A172 (cell line): Measurements from ENCODE around the gene PRICKLE4. TPM values are rescaled to one million over a fixed set of nuclear protein-coding genes. Genes with fewer than 3 reads are reported as not detected.
A peak's percentile ranks its signal among the peaks of the same experiment; 100 is the strongest.

Source experiments
- DNase-seq: peaks from one replicate; pipeline ENCODE4 v3.0.0-alpha.2; 2015; ENCODE audit warnings: low spot score
- total RNA-seq: library from RNA; depleted of rRNA; stranded (reverse); fragments of >200 nt; shearing (Covaris generic); gene quantifications from 2 replicates; pipeline ENCODE4 v1.2.3, GENCODE V29; 2014; rRNA removed

Gene PRICKLE4, protein sequence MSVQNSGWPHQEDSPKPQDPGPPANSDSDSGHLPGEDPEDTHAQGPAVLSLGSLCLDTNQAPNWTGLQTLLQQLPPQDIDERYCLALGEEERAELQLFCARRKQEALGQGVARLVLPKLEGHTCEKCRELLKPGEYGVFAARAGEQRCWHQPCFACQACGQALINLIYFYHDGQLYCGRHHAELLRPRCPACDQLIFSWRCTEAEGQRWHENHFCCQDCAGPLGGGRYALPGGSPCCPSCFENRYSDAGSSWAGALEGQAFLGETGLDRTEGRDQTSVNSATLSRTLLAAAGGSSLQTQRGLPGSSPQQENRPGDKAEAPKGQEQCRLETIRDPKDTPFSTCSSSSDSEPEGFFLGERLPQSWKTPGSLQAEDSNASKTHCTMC
- total RNA-seq, result not detected in 2 replicates

DNA sequence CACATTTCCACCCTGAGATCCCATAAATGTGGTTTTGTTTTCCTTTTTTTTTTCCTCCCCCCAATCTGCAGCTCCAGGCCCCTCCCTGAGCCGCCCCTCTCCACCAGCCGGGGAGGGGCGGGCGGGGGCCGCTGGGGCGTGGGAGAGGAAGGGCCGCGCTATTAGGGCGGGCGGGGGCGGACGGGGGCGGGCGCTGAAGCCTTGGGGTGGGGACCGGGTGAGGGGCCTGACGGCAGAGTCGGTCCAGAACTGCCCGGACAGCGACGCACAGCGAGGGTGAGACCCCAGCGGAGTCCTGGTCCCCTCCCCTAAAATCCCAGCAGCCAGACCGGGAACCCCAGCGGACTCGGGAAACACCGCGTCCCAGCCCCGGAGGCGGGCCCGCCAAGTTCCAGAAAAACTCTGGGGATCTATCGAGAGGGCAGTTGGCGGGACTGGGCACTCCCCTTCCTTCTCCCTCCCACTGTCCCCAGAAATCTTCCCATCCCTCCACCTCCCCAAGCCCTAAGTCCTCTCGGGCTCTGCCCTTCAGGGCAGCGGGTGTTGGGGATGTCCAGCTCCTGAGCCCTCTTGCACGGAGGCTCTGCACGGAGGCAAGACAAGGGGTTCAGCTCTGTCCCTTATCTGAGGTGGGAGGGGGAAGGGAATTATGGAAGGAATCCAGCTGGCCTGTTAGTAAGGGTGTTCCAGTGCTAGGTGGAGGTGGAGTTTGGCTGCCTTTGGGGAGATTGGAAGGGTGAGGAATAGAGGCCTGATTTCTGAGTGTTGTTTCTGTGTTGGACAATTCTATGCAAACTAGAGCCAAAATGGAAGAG lies at the start of gene PRICKLE4:
Gene PRICKLE4, plus strand, starts transcription at position 232 of the 815 bp plus-strand sequence. CDS start 2,692 bp downstream, outside the sequence.
- peak; percentile 49 for DNase-seq

DNA sequence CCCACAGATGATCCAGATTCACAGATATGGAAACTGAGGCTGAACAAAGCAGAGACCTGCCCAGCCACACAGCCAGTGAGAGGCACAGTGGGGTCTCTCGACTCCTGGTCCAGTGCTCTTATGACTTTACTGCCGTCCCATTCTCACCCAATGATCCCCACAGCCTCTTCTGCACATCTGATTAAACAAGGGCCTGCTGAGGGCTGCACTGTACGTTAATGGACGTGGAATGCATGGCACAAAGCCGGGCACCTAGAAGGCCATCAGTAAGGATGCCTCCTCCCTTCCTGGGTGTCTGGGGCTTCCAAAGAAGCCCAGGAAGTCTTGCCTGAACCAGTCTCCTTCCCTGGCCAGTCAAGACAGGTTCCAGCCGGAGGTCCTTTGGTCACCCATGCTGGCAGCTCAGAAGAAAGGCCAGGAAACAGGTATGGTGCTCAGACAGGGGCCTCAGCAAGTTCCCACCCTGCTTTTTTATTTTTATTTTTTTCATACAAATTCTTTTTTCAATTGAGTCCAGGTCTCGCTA lies 49.0 kb upstream of the PRICKLE4 start:
- no peak for DNase-seq

DNA sequence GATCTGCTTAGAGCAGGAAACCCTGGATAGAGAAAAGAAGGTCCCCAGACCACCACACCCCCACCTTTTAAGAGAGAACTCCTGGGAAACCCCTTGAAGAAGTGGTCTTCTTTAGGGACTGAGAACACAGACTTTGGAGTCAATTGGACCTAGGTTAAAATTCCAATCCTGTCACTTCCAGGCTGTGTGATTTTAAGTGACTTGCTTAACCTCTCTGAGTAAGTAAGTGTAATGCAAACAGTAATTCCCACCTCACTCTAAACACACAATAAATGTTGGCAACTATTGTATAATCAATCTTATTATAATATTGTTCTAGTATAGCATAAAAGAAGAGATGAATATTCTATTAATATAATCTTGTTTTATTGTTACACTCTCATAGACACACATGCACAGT lies 48.4 kb upstream of the PRICKLE4 start:
- DNase-seq, result no peak

DNA sequence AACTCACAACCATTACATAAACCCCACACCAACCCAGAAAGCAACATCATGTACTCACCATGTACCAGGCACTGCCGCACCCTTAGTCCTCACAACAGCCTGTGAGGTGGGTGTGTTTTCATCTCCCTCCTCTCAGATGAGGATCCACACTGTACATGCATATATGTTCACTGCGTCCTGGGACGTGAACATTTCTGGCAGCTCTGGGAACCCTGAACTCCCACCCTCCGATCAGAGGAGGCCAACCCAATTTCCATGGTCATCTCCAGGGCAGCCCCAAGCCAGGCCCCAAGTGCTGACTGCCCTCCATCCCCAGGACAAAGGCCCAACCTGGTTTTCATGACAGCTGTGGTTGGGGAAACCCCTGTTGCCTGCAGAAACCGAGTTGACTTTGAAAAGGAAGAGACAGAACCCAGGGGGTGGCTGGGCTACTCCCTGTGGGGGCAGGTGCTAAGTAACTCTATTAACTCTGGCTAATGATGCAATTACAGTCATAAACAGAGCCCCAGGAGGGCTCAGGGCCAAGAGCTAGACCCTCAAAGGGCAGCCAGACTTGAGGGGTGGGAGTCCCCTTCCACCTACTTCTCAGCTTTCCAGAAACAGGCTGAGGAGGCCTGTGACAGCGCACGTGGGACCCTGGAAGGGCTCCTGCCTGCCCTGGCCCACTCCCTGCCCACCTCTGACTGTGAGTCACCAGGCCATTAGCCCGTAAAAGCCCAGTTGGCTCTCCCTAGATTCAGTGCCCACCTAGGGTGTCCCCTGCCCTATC lies 47.8 kb upstream of the PRICKLE4 start:
- DNase-seq, result no peak

DNA sequence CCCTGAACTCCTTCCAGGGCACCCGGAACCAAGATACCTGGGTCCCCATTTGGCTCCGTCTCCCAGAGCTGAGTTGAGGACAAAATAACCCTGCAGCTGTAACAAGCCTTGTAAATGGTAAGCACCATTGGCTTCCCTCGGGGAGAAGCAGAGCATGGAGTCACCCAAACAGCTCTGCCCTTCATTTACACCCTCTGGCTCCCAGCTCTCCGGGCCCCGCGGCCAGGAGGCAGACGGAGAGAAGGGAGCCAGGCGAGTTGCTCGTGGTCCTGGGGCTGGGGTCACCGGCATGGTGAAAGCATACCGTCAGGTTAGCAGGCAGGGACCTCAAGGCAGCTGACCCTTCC lies 47.2 kb upstream of the PRICKLE4 start:
- DNase-seq, result no peak

DNA sequence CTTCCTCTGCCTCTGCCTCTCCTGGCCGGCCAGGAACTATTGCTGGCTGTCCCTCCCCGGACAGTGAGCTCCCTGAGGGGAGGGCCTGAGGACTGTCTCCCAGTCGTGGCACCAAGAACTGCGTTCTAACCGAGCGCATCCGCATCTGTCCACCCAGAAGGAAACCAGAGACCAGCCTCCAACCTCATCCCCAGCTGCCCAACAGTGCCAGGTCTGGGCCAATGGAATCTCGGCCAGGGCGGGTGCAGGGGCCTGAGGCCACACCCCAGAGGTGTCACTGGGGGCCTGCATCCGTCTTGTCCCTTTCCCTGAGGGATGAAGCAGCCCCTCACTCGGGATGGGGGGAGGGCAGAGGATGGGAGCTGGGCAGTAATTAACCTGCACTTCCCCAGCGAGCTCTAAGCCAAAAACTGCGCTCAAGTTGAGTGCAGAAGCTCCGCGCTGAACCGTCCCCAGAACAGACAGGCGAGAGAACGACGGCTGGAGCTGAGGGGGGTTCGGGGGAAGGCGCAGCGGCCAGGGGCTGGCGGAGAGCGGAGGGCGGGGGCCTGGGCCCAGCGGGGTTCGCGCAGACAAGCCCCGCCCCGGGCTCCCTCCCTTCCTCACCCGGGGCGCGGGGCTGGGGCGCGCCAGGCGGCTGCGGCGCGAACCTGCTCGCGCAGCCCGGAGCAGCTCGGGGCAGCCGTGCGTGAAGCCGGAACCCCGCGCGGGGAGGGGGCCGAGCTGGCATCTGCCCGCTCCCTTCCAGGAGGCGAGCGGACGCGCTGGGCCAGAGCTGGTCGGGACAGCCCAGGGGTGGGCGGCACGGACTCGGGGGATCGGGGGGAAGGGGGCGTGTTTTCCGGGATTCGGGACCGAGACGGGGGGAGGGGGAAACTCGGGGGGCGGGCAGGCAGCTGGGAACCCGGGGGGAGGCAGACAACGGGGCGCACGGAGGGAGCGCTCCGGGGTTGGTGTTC lies 46.6 kb upstream of the PRICKLE4 start:
- peak; percentile 67 for DNase-seq

DNA sequence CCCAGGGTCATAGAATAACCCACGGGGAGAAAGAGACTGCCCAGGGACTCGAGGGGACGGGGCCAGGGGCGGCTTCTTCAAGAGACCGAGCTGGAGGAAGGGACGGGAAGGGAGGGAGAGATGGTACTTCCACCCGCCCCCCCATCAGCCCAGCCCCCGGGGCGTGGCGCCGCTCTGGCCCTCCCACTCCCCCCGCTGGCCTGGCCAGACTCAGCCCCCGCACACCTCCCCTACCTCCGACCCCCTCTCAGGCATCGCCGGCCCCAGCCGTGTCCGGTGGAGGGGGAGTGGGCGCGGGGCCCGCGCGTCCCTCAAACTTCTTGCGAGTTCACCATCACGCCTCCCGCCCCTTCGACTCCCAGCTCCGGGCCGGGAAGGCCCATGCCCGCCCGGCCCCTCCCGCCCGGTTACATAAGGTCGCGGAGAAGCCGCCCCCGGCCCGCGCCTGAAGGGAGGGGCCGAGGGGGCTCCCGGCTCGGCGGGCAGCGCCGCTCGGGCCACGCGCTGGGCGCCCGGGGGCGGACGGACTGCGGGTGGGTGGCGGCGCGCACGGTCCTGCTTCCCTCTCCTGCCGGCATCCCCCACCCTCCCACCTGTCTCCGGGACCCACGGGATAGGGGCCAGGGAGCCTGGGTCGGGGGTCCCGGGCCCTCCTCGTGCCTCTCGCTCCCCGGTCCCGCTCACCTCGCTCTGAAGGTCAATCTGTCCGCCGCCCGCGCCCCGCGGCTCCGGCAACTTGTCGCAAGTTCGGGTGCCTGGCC lies 45.7 kb upstream of the PRICKLE4 start:
- DNase-seq, result peak; percentile 74

DNA sequence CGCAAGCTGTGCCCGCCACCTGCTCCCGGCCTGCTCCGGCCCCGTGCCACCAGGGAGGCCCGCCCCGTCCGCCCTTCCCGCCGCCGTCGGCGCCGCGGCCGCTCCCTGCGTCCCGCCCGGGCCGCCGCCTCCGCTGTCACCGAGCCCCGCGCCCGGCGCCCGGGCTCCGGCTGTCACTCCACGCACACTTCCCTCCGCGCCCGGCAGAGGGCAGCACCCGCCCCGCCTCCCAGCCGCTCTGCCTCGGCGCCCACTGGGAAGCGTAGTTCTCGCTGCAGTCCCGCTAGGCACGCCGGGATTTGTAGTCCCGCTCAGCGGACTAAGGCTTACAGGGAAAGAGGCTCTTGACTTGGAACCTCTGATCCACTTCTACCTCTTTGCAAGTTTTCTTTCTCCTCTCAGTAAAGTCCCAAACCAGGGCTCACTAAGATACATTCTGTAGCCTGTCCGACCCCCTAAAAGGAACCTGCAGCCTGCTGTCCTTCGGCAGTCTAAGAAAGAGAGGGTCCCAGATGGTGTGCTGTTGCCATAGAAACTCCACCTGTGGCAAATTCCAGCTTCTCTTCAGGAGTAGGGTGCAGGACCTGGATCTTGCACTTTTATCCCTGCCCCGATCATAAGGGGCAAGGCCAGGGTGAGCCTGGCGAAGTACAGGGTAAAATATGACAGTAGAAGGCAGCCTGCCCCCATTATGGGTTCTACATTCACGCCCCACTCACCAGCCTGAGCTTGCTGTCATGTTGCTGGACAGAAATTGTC lies 45.0 kb upstream of the PRICKLE4 start, which contains the start of gene TFEB:
Gene TFEB, minus strand, starts transcription at position 182 of the 759 bp plus-strand sequence. CDS start 44,395 bp downstream, outside the sequence.
- peak; percentile 75 for DNase-seq

DNA sequence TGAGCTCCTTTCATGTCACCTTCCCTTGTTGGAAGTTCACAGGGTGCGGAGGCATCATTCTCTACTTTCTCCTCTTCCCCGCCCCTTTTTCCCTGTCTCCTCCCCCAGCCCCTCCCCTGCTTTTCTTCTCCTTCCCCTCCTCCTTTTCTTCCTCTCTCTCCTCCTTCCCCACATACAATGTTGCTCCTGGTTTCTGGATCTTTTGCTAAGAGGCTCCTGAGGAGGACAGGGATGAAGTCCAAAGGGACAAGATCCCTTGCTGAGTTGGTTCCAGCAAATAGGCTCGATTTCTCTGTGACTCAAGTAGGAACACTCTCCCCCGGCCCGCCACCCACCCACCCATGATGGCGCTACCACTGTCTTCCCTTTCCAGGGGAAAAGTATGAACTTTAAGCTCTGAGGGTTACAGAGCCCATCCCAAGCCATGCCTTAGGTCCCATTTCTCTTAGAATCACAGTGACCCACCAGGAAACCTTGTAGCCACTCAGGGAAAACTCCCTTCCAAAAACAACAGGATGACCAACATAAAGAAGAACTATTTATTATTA lies 44.3 kb upstream of the PRICKLE4 start:
- DNase-seq, result no peak

DNA sequence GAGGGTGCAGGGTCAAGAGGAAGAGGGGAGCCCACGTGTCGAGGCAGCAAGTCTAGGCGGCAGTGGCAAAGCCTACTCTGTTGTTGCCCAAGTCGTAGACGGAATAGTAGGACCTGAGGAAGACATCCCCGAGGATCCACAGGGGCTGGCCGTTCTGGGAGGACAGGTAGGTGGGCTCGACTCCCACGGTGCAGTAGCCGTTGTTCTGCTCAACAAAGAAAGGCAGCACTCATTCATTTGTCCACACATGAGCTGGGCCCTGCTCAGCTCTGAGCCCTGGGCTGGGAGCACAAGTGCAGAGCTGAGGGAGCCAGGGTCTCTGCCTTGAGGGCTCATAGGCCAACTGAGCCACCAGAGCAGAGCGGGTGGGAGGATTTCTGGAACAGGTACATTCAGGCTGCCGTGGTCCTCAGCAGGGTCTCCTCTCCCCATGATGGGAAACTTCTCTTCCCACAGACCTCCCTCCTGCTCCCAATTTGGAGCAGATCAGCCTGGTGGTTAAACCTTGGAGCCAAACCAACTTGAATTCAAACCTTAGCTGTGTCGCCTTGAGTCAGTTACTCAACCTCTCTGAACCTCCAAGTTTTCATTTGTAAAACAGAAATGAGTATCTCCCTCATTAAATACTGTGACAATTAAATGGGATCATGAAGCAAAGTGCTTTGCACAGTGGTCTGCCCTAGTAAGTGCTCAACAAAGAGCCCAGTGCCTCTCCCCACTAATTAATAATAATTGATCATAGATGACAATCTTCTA lies 43.6 kb upstream of the PRICKLE4 start:
- DNase-seq, result no peak

DNA sequence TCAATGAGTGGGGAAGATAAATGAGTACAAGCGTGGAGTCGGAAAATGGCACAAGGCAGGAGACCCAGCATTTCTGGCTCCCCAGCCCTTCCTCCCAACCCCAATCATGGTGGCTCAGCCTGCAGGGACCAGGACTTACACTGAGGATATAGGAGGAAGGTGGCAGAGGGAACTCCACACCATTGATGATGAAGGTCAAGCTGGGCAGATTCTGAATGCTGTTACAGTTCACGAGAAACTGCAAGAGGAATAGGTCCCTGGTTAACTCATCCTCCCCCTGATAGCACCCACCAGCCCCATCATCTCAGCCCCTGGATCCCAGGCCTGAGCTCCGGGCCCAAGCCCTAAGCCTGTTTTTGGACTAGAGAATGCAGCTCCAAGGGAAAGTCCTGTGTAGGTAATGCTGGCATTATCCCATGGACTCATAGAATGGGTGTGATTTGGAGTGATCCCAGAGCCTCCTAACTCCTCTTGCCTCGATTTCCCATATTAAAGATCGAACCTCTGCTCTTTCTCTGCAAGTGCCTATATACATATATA lies 42.9 kb upstream of the PRICKLE4 start:
- DNase-seq, result no peak

DNA sequence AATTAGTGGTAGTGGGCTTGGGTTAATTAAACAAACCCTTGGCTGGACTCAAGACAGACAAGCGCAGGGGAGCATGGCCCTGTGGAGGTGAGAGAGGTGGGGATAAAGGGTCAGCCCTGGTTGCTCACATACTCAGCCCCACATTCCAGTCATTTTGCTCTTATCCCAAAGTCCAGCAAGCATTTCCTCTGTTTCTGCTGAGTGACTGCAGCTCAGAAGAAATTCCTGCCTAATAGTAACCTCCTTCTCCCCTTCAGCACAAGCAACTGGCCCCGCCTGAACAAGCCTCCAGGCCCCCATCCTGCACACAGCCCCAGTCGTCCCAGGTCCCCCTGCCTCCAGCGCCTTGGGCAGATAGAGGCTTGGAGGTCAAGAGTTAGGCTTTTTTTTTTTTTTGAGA lies 41.5 kb upstream of the PRICKLE4 start:
- DNase-seq, result no peak

DNA sequence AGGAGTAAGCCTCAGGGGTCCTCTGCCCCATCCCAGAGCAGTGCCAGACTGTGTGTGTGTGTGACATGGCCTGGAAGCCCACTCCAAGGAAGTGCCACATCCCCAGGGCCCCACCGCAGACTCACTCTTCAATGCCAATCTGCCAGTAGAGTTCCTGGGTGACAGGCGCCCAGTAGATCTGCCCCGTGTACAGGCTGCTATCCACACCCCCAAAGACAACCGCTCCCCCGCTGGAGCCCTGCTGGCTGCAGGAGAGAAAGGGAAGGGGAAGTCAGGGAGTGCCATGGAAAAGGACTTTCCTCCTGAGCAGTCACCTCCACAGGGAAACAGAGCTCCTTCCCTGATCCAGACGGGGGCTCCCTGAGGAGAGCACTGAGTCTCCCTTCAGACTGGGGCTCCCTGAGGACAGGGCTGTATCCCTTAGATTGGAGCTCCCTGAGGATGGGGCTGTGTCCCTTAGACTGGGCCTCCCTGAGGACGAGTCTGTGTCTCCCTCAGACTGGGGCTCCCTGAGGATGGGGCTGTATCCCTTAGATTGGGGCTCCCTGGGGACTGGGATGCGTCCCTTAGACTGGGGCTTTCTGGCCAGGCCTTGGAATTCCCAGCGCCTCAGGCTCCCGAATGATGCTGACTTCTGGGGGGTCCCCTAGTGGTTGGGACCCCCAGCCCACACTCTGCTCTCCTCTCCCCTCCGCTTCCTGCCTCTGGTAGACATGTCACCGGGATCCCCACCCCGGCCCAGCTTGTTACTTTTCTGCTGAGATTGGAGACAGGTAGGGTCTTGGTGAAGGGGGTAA lies 40.0 kb upstream of the PRICKLE4 start:
- no peak for DNase-seq

DNA sequence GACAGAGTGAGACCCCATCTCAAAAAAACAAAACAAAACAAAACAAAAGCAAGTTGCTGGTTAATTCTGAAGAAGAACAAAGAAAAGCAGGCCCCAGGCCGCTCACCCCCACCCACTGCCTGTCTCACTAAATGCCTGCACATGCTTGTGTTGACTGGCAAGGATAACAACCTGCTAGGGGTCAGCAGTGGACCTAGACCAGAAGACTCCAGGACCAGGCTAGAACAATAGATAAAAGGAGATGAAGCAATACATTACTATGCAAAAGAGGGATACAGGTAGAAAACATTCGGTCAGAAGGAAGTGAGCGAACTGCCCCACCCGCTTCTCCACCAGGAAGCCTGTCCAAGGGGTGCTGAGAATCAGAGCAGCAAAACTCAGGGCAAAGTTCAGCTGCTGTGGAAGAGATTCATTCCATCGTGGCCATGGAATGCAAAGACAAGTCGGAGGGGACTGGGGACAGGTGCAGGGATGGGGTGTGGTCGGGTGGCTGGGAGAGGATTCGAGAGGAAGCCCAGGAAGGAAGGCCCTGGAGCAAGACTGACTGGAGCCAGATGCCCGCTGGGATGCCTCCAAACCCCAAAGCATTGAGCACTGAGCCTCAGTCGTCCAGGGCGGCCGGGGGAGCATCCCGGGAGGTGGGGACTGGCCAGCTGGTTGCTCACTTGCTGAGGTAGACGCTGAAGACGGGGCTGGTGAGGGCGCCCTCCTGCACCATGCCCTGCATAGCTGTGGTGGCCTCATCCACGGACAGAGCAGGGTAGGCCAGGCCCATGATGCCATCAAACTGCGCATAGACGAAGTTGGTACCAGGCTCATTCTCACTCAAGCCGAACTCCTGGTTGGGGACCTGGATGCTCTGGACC lies 38.7 kb upstream of the PRICKLE4 start:
- DNase-seq, result no peak

DNA sequence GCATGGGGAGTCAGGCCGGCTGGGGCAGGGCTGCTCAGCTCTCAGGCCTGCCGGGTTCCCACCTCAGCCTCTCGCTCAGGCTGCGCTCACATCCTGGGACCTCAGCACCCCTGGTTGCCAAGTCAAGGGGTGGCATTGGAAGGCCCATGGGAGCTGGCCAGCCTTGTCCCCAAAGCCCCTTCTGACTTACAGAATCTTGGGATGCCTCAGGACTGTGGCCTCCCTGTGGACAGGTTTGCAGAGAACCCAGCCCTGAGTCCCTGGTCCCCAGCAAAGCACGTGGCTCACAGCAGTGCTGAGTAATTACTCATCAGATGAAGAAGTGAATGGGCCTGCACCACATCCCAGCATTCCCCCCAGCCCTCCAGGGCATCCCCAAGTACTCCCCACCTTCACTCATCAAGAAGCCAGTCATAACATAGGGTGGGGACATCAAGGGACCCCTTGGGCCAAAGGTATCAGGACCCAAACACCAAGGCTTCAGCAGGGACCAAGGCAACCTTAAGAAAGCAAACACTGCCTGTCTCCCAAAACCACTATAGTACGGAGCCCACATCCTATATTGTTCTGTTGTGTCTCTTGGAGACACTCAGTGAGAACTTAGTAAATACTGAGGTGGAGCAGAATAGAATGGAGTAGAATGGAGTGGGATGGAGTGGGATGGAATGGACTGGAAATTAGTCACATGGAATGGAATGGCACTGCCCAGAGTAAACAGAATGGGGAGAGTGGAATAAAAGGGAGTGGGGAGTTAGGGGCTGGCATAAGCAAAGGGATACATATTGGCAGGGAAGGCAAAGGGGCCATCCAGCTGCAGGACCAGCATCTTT lies 37.0 kb upstream of the PRICKLE4 start:
- no peak for DNase-seq
